22Rv1 (cell line): ENCODE results near the gene ARHGEF4.

Source experiments
- ZFX ChIP-seq: fragments of 450-650 bp; IDR thresholded peaks from 2 replicates; pipeline ENCODE4 v1.6.1; 2017; ENCODE audit warnings: antibody characterized with exemption, borderline replicate concordance
- TF ChIP-seq, protein P1 (sequence below): fragments of 450-650 bp; IDR thresholded peaks from 2 replicates; pipeline ENCODE4 v1.5.1; 2017; ENCODE audit warnings: mild to moderate bottlenecking

DNA sequence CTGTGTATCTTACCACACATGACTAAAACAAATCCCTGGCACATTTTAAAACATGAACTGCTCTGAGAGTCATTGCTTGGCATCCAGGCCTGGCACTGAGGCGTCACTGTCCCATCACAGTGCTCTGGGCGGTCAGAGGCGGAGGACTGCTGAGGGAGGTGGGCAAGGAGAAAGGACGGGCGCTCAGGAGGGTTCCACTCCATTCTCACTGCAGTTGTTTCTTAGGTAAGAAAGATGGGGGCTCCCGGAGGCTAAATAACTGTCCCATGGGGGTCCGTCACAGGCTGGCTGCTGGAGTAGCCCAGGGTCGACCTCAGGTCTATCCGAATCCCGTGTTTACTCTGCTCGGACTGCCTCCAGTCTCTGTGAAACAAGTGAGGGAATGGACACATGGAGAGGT is 139.0 kb downstream of the ARHGEF4 start:
- TF ChIP-seq, protein P1, sequence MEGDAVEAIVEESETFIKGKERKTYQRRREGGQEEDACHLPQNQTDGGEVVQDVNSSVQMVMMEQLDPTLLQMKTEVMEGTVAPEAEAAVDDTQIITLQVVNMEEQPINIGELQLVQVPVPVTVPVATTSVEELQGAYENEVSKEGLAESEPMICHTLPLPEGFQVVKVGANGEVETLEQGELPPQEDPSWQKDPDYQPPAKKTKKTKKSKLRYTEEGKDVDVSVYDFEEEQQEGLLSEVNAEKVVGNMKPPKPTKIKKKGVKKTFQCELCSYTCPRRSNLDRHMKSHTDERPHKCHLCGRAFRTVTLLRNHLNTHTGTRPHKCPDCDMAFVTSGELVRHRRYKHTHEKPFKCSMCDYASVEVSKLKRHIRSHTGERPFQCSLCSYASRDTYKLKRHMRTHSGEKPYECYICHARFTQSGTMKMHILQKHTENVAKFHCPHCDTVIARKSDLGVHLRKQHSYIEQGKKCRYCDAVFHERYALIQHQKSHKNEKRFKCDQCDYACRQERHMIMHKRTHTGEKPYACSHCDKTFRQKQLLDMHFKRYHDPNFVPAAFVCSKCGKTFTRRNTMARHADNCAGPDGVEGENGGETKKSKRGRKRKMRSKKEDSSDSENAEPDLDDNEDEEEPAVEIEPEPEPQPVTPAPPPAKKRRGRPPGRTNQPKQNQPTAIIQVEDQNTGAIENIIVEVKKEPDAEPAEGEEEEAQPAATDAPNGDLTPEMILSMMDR, result no peak
- no peak for TF ChIP-seq ZFX
